CD4-positive, alpha-beta T cell treated with Interleukin-17A for 4 hours (primary cell): ENCODE results near the gene PSMB5.
A peak's percentile ranks its signal among the peaks of the same experiment; 100 is the strongest.
"Not testable (repeated sequence)": the region's sequence is repeated elsewhere in the genome, so short reads cannot be mapped to it uniquely, and the experiment has no call there.

Experiments
- DNase-seq: peaks from one replicate; pipeline ENCODE4 v3.0.0-alpha.2; 2020; ENCODE audit warnings: mixed read lengths

PSMB5 gene

GRCh38 chr14:23013054-23013748, 21.5 kb downstream of the PSMB5 start:
- DNase-seq = no peak

GRCh38 chr14:23009939-23010726, 24.6 kb downstream of the PSMB5 start, which contains the start of gene C14orf93:
Gene C14orf93 (minus strand): TSS chr14:23010143. CDS start chr14:22999023, 11,120 bp downstream.
- peak; percentile 90 for DNase-seq

GRCh38 chr14:23009483-23009938, 25.2 kb downstream of the PSMB5 start:
- DNase-seq = no peak

- no peak for DNase-seq
Observed at GRCh38 chr14:23008831-23009230, 25.9 kb downstream of the PSMB5 start.

GRCh38 chr14:23006544-23007419, 27.9 kb downstream of the PSMB5 start:
- peak; percentile 97 for DNase-seq

GRCh38 chr14:23006188-23006534, 28.5 kb downstream of the PSMB5 start:
- DNase-seq = no peak

GRCh38 chr14:23005451-23006187, 29.1 kb downstream of the PSMB5 start:
- DNase-seq = no peak

- DNase-seq = not testable (repeated sequence)
Observed at GRCh38 chr14:23004274-23004673, 30.4 kb downstream of the PSMB5 start.

GRCh38 chr14:23002592-23002991, 32.1 kb downstream of the PSMB5 start:
- no peak for DNase-seq

- no peak for DNase-seq
Observed at GRCh38 chr14:23000860-23001259, 33.8 kb downstream of the PSMB5 start.

- DNase-seq = no peak
Observed at GRCh38 chr14:22998329-22999012, 36.2 kb downstream of the PSMB5 start.

- DNase-seq = no peak
Observed at GRCh38 chr14:22997676-22998323, 36.9 kb downstream of the PSMB5 start.

- DNase-seq = no peak
Observed at GRCh38 chr14:22996768-22997654, 37.7 kb downstream of the PSMB5 start.

GRCh38 chr14:22995889-22996625, 38.6 kb downstream of the PSMB5 start:
- no peak for DNase-seq

GRCh38 chr14:22994762-22995275, 39.9 kb downstream of the PSMB5 start:
- DNase-seq = peak; percentile 62

GRCh38 chr14:22993517-22993916, 41.2 kb downstream of the PSMB5 start:
- DNase-seq = no peak

- no peak for DNase-seq
Observed at GRCh38 chr14:22991852-22992251, 42.8 kb downstream of the PSMB5 start.

GRCh38 chr14:22987291-22987690, 47.4 kb downstream of the PSMB5 start:
- no peak for DNase-seq

GRCh38 chr14:22986508-22987054, 48.1 kb downstream of the PSMB5 start:
- peak; percentile 95 for DNase-seq
